ENCODE results near the gene DUOX1.

Gene DUOX1

GRCh38 chr15:45106002-45106790, 23.6 kb upstream of the DUOX1 start:
- DNase-seq = no peak

DNA sequence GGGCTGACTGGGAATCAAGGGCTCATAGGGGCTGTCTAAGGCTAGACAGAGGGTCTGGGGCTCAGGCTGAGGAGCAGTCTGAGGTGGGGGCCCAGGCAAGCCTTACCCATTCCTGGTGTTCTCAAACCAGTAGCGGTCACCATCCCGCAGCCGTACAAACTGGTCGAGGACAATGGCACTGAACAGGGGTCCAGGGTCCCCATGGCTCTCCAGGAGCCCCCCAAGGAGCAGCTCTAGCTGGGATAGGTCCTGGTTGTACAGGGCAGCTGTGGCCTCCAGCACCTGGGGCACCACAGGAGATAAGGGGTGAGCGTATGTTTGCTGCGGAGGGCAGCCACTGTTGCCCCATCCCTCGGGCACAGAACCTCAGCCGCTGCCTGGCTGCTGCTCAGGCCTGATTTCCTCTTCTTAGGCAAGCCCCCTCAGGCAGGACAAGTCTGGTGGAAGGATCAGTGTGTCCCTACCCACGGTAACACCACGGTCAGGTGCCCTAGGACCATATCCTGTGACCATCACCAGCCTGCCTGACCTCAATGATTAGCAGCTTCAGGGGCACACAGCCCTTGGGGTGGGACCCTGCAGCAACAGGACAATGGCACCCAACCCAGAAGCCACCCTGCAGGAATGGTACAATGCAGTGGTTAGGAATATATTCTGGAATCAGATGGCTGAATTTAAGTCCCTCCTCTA, 21.7 kb upstream of the DUOX1 start:
- DNase-seq = no peak

- no peak for DNase-seq
Observed at GRCh38 chr15:45110256-45110820, 19.5 kb upstream of the DUOX1 start.

DNA sequence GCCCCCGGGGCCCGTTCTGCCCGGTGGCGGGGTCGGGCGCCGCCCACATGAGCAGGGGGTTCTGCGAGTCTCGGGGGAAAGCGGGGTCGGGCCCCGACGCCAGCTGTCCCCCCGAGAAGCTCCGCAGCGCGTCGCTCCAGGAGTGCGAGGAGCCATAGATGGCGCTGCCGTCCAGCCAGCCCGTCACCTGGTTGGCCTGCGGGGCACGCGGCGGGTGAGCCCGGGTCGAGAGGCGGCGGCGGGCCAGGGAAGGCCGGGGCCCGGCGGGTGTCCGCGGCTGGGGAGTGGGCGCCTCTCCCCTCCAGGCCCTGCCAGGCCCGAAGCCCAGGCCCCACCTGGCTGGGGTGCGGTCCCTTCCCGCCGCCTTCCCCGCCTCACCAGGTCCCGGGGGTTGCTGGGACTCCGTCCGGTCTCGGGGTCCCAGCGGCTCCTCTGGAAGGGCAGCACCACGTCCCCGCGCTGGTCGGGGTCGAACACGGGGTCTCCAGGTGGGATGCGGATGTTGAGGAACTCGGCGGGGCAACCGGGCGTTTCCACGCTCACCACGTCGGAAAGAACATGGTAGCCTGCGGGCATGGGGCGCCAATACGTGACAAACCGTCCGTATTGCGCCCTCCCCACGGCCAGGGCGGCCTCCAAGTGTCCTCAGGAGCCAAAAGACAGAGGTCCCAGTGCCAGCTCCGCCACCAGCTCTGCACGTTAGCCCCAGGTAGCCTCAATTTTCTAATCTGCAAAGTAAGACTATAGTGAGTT, 18.2 kb upstream of the DUOX1 start:
- no peak for DNase-seq

- DNase-seq = peak; percentile 39
Observed at GRCh38 chr15:45112143-45112590, 17.6 kb upstream of the DUOX1 start.

DNA sequence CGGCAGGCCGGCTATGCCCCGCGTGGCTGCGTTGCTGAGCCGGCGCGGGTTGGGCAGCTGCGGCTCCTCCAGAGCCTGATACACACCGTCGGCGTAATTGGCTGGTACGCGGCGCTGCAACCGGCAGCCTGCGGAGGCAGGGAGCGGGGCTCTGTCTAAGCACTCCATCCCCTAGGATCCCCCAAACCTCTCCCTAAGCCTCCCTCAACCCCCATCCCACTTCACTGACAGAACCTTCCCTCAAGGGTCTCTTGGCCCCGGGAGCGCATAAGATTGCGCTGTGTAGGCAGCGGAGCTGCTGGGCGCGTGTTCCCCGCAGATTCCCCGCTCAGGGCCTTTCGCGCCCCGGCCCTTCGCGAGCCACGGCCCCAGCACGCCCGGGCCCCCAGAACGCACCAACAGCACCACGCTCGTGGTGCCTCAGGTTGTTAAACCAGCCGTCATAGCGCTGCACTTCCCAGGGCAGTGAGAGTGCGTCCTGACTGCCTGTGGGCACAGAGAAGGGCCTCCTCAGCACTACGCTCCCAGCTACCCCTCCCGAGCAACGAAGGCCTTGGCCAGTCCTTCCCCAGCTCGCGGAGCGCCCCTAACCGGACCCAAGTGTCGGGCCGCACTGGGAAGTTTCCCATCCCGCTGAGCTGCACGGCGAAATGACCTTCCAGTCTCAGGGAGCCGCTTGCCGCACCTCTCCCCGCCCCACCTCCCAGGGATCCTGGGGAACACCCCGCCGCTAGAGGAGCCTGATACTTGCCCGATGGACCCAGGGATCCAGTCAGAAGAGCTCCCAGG, 17.0 kb upstream of the DUOX1 start:
- peak; percentile 39 for DNase-seq

DNA sequence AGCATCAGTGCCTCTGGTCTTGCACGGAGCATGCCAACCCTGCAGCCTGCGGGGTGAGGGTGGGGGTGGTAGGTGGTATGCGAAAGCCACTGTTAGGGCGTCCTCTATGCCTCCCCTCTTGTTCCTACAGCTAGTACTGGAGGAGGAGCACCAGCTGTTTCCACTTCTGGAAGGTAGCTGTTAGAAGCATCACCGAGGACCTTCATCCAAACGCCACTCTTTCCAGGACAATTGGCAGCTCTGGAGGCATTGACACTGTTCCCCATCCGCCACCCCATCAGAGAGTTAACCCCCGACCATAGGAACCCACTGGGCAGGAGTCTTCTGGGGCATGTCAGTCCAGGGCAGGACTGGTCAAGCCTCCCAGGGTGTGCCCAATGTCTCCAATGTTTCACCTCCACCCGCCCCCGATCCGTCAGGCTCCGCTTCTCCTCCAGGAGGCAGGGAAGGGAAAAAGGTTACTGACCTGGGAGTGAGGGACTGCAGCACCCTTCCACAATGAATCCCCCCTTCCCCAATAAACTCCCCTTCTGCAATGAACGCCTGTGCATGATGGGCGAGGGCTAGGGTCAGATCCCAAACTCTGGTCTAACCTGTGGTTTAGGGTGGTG, 16.3 kb upstream of the DUOX1 start:
- no peak for DNase-seq

GRCh38 chr15:45114076-45114750, 15.6 kb upstream of the DUOX1 start, which contains the start of the genes DUOX2 and DUOXA2:
DUOX2 (minus strand) TSS chr15:45114172; CDS start chr15:45113411, 761 bp downstream.
DUOXA2 (plus strand) TSS chr15:45114326; CDS start chr15:45114606, 280 bp downstream.
- peak; percentile 24 for DNase-seq

DNA sequence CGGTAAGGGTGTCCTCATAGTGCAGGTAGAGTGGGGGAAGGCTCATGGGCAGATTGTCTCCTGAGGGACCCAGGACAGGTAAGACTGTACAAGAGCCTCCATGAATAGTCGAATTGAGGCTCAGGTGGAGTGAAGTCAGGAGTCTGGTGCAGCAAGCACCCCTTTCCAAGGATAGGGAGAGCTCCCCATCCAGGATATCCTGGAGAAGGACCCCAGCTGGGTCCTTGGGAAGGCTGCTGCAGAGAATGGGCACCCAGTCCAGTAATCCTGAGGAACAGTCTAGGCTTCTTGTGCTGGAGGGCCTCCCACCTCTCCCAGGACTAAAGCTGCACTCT, 15.1 kb upstream of the DUOX1 start:
- no peak for DNase-seq

DNA sequence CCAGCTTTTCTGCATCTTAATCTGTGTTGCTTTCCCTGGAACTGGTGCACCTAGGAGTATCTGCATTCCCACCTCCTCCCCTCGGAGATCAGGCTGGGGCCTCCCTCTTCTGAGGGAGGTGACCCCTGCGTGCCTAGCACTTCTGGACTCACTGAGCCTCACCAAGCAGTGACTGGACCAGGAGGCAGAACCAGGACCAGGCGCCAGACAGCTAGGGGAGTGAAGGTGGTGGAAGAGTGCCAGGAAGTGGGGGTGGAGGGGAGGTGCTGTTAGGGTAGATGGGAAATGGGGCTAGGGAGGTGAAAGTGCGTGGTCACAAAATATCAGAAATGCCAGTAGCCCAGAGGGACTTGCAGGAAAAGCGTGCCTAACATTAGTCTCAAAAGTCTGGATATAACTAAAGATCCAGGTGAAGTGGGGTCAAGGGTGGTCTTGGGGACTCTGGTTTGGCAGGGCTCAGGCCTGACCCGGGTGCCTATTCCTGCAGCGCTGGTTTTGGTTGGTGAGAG, 14.4 kb upstream of the DUOX1 start:
- DNase-seq = no peak

DNA sequence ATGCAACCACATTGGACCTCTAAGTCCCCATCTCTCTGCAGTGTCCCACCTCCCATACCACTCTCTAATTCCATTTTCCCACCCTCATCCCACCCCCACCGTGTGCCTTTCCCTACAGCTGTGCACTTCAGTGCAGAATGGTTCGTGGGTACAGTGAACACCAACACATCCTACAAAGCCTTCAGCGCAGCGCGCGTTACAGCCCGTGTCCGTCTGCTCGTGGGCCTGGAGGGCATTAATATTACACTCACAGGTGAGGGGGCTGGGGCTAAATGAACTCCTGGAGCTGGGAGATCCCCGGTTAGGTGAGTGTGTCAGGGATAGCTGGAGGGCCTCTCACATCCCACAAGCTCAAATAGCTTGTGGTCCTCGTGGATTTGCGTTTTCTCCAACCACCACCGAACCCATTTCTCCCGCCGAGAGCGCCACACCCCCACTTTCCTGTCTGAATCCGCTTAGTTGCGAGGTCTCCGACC, 13.8 kb upstream of the DUOX1 start:
- no peak for DNase-seq

- DNase-seq = peak; percentile 50
Observed at GRCh38 chr15:45116482-45117307, 13.1 kb upstream of the DUOX1 start.

GRCh38 chr15:45117308-45118130, 12.3 kb upstream of the DUOX1 start:
- no peak for DNase-seq

DNA sequence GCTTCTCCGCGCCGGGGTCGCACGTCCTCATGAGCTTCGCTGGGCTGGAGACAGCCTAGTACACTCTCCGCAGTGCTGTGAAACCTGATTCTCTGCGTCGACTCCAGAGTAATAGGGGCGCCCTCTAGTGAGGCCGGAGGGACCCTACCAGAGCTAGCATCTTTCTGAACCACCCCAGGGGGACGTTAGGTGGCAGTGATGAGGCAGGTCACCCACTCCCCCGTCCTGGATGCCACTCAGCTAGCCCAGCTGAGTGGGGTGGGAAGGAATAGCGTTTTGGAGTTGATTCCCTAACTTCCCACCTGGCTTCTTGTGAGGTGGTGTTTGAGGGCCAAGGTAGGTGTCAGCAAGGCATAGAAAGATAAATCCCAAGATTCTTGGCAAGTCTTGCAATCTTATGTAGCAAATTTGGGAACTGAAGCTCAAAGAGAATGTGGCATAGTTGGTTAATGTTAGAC, 11.6 kb upstream of the DUOX1 start:
- peak; percentile 94 for DNase-seq

DNA sequence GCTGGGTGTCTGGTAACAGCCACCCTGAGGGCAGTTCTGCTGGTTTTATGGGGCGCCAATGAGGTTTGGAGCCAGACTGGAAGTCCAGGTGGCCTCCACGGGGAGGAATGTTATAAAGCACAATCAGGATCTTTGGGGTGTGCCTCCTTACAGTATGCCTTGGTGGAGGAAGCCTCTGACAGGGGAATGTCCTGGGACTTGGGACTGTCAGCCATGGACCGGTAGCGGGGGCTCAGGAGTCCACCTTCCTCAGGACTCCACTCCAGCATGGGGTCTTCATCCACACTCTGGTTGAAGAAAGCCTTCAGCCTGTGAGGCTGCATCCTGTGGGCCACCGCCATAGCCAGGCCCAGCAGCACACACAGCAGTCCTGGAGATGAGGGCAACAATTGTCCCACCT, 10.8 kb upstream of the DUOX1 start:
- DNase-seq = no peak

DNA sequence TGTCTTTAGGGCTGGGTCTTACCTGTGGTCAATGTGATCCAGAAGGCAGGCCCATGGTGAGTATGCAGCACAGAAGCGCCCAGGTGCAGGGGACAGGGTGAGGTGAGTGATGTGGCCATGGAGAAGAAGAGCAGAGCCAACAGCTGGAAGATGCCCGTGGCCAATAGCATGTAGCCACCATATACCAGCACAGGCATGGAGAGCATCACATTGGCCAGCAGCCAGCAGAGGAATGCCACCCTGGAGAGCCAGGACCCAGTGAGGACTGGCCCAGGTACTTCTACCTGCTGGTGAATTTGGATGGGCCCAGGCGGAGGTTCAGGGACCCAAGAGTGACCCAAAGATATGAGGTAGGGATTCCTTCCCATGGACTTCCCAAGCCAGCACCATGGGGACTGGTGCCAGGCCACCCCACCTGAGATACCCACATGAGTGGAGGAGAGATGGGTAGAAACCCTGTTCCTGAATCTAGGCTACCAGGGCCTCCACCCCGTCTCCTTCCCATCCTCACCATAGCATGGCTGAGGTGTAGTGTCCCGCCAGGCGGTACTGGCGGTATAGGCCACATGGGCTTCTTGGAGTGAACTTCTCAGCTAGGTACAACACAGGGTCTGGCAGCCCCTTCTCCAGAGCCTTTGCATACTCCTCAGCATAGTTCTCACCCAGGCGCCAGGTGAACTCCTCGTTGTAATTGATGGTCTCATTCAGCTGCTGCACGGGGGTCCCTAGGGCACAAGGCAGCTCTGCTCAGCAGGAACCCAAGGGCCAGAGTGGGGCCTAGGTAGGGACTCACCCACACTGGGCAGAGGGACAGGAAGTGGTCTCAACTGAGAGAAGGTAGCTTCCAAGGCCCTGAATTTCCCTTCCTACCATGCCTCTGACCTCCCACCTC, 9.5 kb upstream of the DUOX1 start:
- DNase-seq = no peak

DNA sequence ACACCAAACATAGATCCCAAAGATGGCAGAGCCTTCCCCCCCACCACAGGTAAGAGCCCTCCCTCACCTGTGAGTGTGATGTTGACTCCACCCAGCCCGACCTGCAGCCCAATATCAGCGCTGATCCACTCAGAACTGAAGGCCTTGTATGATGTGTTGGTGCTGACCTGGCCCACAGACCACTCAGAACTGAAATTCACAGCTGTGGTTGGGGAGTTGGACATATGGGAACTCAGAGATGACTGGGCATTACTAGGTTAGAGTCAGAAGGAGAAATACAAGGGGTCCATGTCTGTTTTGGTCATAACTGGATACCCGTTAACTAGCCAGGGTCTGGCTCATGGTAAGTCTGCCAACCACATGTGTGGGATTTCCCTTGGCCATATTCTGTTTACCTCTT, 8.8 kb upstream of the DUOX1 start:
- no peak for DNase-seq

Measured in NCI-H69 (cell line).